Vagina (tissue), 2 donors: ENCODE measurements around the gene ZFHX3. TPM values are rescaled to one million over a fixed set of nuclear protein-coding genes. Genes with fewer than 3 reads are reported as not detected.

Source experiments
- DNase-seq, 2 donors: peaks; one replicate each; pipeline ENCODE4 v3.0.0-alpha.2; 2017; ENCODE audit errors: extremely low spot score in 2 of 2
- H3K27ac ChIP-seq: fragments of 200-600 bp; sonication (generic); one replicate; pipeline ENCODE4 v1.5.1; 2019
- H3K27me3 ChIP-seq: fragments of 200-600 bp; sonication (generic); one replicate; pipeline ENCODE4 v1.5.1; 2019
- H3K36me3 ChIP-seq, 2 donors: fragments of 200-600 bp; sonication (generic); one replicate each; pipeline ENCODE4 v1.5.1; 2017 to 2019
- H3K4me1 ChIP-seq: fragments of 200-600 bp; sonication (generic); one replicate; pipeline ENCODE4 v1.5.1; 2019
- H3K4me3 ChIP-seq, 2 donors: fragments of 200-600 bp; sonication (generic); 1 replicate in 1 of 2; 2 replicates in 1 of 2; pipeline ENCODE4 v1.5.1; 2016 to 2019
- H3K9me3 ChIP-seq: fragments of 200-600 bp; sonication (generic); one replicate; pipeline ENCODE4 v1.5.1; 2019
- CTCF ChIP-seq, 3 experiments: fragments of 450-650 bp in 2 of 3; fragments of 200-600 bp in 1 of 3; sonication (generic) in 1 of 3; IDR thresholded peaks; one replicate each; pipeline ENCODE4 v1.5.1; 2017 to 2019; ENCODE audit warnings: antibody characterized with exemption in 3 of 3, mild to moderate bottlenecking in 2 of 3, moderate library complexity in 2 of 3
- POLR2A ChIP-seq, 2 donors: fragments of 450-650 bp; IDR thresholded peaks; one replicate each; pipeline ENCODE4 v1.6.1; 2017; ENCODE audit warnings: antibody characterized with exemption in 2 of 2, mild to moderate bottlenecking in 2 of 2, moderate library complexity in 2 of 2
- POLR2AphosphoS5 ChIP-seq, 2 donors: sonication (generic); formaldehyde crosslinking; IDR thresholded peaks; one replicate each; pipeline ENCODE4 v1.9.0; 2017; ENCODE audit warnings: antibody characterized with exemption in 2 of 2, mild to moderate bottlenecking in 2 of 2, low read depth in 1 of 2; ENCODE audit not compliant: insufficient read depth in 1 of 2
- intact Hi-C: fragments of 100-400 bp; cut with DNase I; formaldehyde crosslinking; loops from one replicate; pipeline ENCODE4 v1.15.1; 2023
- total RNA-seq: library from RNA; depleted of rRNA; stranded (reverse); fragments of >200 nt; gene quantifications from one replicate; pipeline ENCODE4 v1.2.3, GENCODE V29; 2016

ZFHX3 gene
- total RNA-seq, 1 donor from 2014 or later = 28.0 TPM

- Histone ChIP-seq H3K27me3 (no peaks in the 10 kb centered on the region), H3K36me3 (peaks cover 0 to 11% of the 10 kb centered on the region in 2 donors), H3K4me1 (peaks cover 14% of the 10 kb centered on the region), H3K27ac (no peak overlapping the region), H3K9me3 (no peaks in the 10 kb centered on the region), H3K4me3 (no peak overlapping the region)
- intact Hi-C loops = loop anchor here (10.0 kb wide), 1 partner anchor 365 kb away; no protein-coding TSS in a partner anchor
- TF ChIP-seq POLR2AphosphoS5 (IDR thresholded peaks at IDR 0.05; ENCODE audit: insufficient read depth in 1 of 2, low read depth in 1 of 2) (no peak), CTCF (IDR thresholded peaks at IDR 0.05) (no peak), POLR2A (IDR thresholded peaks at IDR 0.05) (no peak)
- no peak for DNase-seq
These were observed 217.8 kb downstream of the ZFHX3 start for GRCh38 chr16:72829846-72830775.

GRCh38 chr16:72827866-72828265 lies 220.1 kb downstream of the ZFHX3 start:
- peaks cover 7% of the 10 kb centered on the region for H3K4me1 ChIP-seq
- DNase-seq = no peak
- intact Hi-C loops = no loop called here
- no peak overlapping the region for H3K27ac ChIP-seq
- peaks cover 0 to 11% of the 10 kb centered on the region in 2 donors for H3K36me3 ChIP-seq
- TF ChIP-seq POLR2AphosphoS5 (IDR thresholded peaks at IDR 0.05; ENCODE audit: insufficient read depth in 1 of 2, low read depth in 1 of 2) = no peak
- no peaks in the 10 kb centered on the region for H3K27me3 ChIP-seq
- no peaks in the 10 kb centered on the region for H3K9me3 ChIP-seq
- no peak overlapping the region for H3K4me3 ChIP-seq

- H3K27me3 ChIP-seq = no peaks in the 10 kb centered on the region
- no peaks in the 10 kb centered on the region for H3K9me3 ChIP-seq
- H3K36me3 ChIP-seq = peaks cover 0 to 11% of the 10 kb centered on the region in 2 donors
- intact Hi-C loops = no loop called here
- no peak for TF ChIP-seq POLR2A (IDR thresholded peaks at IDR 0.05)
- no peak for TF ChIP-seq CTCF (IDR thresholded peaks at IDR 0.05)
- no peak for TF ChIP-seq POLR2AphosphoS5 (IDR thresholded peaks at IDR 0.05; ENCODE audit: insufficient read depth in 1 of 2, low read depth in 1 of 2)
- no peak overlapping the region for H3K4me3 ChIP-seq
- H3K4me1 ChIP-seq = peaks cover 5% of the 10 kb centered on the region
- DNase-seq = no peak
- H3K27ac ChIP-seq = no peak overlapping the region
These were observed 221.9 kb downstream of the ZFHX3 start for GRCh38 chr16:72825912-72826621.

GRCh38 chr16:72824761-72825160 lies 223.2 kb downstream of the ZFHX3 start:
- no peak for TF ChIP-seq POLR2A (IDR thresholded peaks at IDR 0.05)
- TF ChIP-seq CTCF (IDR thresholded peaks at IDR 0.05) = no peak
- TF ChIP-seq POLR2AphosphoS5 (IDR thresholded peaks at IDR 0.05; ENCODE audit: insufficient read depth in 1 of 2, low read depth in 1 of 2) = no peak
- intact Hi-C loops = no loop called here
- Histone ChIP-seq H3K36me3 (peaks cover 0 to 11% of the 10 kb centered on the region in 2 donors), H3K4me3 (no peak overlapping the region), H3K27me3 (no peaks in the 10 kb centered on the region), H3K4me1 (peaks cover 5% of the 10 kb centered on the region), H3K9me3 (no peaks in the 10 kb centered on the region), H3K27ac (no peak overlapping the region)
- no peak for DNase-seq

GRCh38 chr16:72824027-72824426 lies 223.9 kb downstream of the ZFHX3 start:
- Histone ChIP-seq H3K27me3 (no peaks in the 10 kb centered on the region), H3K36me3 (peaks cover 0 to 5% of the 10 kb centered on the region in 2 donors), H3K4me1 (peaks cover 5% of the 10 kb centered on the region), H3K4me3 (no peak overlapping the region), H3K27ac (no peak overlapping the region), H3K9me3 (no peaks in the 10 kb centered on the region)
- TF ChIP-seq POLR2AphosphoS5 (IDR thresholded peaks at IDR 0.05; ENCODE audit: insufficient read depth in 1 of 2, low read depth in 1 of 2) = no peak
- TF ChIP-seq CTCF (IDR thresholded peaks at IDR 0.05) = no peak
- TF ChIP-seq POLR2A (IDR thresholded peaks at IDR 0.05) = no peak
- no peak for DNase-seq
- intact Hi-C loops = no loop called here
